ENCODE results near the gene ATP11A.

- TF ChIP-seq, protein P1, sequence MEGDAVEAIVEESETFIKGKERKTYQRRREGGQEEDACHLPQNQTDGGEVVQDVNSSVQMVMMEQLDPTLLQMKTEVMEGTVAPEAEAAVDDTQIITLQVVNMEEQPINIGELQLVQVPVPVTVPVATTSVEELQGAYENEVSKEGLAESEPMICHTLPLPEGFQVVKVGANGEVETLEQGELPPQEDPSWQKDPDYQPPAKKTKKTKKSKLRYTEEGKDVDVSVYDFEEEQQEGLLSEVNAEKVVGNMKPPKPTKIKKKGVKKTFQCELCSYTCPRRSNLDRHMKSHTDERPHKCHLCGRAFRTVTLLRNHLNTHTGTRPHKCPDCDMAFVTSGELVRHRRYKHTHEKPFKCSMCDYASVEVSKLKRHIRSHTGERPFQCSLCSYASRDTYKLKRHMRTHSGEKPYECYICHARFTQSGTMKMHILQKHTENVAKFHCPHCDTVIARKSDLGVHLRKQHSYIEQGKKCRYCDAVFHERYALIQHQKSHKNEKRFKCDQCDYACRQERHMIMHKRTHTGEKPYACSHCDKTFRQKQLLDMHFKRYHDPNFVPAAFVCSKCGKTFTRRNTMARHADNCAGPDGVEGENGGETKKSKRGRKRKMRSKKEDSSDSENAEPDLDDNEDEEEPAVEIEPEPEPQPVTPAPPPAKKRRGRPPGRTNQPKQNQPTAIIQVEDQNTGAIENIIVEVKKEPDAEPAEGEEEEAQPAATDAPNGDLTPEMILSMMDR (IDR thresholded peaks at IDR 0.05; ENCODE audit: poor library complexity): no peak
- no peak for TF ChIP-seq EZH2 (IDR thresholded peaks at IDR 0.05; ENCODE audit: borderline replicate concordance)
Measured at GRCh38 chr13:112759827-112760226, 70.0 kb downstream of the ATP11A start.
